ENCODE data around the gene GRAMD2A.
"Not testable (repeated sequence)": the region's sequence is repeated elsewhere in the genome, so short reads cannot be mapped to it uniquely, and the experiment has no call there.

Gene GRAMD2A

GRCh38 chr15:72184165-72184811 is 13.3 kb downstream of the GRAMD2A start:
- DNase-seq (ENCODE audit: low spot score): peak; percentile 87

GRCh38 chr15:72183781-72184164 is 13.8 kb downstream of the GRAMD2A start:
- peak; percentile 48 for DNase-seq (ENCODE audit: low spot score)

DNA sequence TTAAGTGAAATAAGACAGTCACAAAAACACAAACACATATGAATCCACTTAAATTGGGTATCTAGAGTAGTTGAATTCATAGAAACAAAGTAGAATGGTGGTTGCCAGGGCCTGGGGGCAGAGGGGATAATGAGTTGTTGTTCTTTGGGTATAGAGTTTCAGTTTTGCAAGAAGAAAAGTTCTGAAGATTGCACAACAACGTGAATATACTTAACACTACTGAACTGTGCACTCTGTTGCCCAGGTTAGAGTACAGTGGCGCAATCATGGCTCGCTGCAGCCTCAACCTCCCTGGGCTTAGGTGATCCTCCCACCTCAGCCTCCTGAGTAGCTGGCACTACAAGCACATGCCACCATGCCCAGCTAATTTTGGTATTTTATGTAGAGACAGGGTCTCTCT is 14.9 kb downstream of the GRAMD2A start:
- DNase-seq (ENCODE audit: low spot score): peak; percentile 79

- DNase-seq (ENCODE audit: low spot score): no peak
These were observed 15.3 kb downstream of the GRAMD2A start for GRCh38 chr15:72182244-72182643.

- no peak for DNase-seq (ENCODE audit: low spot score)
These were observed 16.7 kb downstream of the GRAMD2A start for GRCh38 chr15:72180761-72181324.

- peak; percentile 71 for DNase-seq (ENCODE audit: low spot score)
These were observed 17.5 kb downstream of the GRAMD2A start for GRCh38 chr15:72179950-72180581.

GRCh38 chr15:72178976-72179585 is 18.5 kb downstream of the GRAMD2A start:
- DNase-seq (ENCODE audit: low spot score): no peak

DNA sequence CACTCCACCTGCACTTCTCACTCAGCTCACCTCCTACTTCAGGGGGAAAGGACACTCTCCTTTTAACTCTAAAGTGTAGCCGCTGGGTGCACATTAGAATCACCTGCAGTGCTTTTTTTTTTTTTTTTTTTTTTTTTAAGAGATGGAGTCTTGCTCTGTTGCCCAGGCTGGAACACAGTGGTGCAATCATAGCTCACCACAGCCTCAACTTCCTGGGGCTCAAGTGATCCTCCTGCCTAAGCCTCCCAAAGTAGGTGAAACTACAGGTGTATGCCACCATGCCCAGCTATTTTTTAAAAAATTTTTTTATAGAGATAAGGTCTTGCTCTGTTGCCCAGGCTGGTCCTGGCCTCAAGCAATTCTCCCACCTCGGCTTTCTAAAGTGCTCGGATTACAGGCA is 20.8 kb downstream of the GRAMD2A start:
- DNase-seq (ENCODE audit: low spot score): no peak

DNA sequence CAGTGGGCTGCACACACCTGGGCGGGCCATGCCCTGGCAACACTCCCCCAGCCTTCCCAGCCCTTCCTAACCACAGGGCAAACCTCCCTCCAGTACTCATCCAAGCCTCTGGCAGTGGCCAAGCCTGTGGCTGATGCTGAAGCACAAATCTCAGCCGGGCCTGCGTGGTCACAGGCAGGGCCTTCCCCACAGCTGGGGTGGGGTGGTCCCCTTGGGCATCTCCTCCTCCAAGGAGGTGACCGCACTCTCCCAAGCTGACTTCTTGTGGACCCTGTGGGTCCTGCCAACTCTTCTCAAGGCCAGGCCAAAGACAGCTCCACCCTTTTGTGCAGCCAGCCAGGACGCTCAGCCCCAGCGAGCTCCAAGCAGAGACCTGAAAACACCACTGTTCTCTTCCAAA is 21.4 kb downstream of the GRAMD2A start:
- no peak for DNase-seq (ENCODE audit: low spot score)

GRCh38 chr15:72175186-72176044 is 22.2 kb downstream of the GRAMD2A start:
- DNase-seq (ENCODE audit: low spot score): no peak

GRCh38 chr15:72174551-72175165 is 22.9 kb downstream of the GRAMD2A start:
- no peak for DNase-seq (ENCODE audit: low spot score)

GRCh38 chr15:72173864-72174550 is 23.6 kb downstream of the GRAMD2A start:
- DNase-seq (ENCODE audit: low spot score): no peak

DNA sequence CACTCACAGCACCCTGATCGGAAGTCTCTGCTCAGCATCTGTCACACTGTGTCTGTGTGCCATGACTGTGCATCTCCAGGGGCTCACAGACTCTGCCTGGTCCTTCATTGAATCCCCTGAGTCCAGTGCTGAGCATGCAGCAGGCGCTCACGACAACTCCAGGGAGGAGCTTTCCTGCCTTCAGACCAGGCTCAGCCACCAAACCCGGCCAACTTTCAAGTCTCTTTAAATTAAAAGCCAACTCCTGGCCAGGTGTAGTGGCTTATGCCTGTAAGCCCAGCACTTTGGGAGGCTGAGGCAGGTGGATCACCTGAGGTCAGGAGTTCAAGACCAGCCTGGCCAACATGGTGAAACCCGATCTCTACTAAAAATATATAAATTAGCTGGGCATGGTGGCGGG is 24.2 kb downstream of the GRAMD2A start:
- no peak for DNase-seq (ENCODE audit: low spot score)

GRCh38 chr15:72172796-72173195 is 24.8 kb downstream of the GRAMD2A start:
- DNase-seq (ENCODE audit: low spot score): no peak

- DNase-seq (ENCODE audit: low spot score): not testable (repeated sequence)
These were observed 25.6 kb downstream of the GRAMD2A start for GRCh38 chr15:72171978-72172377.

GRCh38 chr15:72170691-72171090 is 26.9 kb downstream of the GRAMD2A start:
- no peak for DNase-seq (ENCODE audit: low spot score)

DNA sequence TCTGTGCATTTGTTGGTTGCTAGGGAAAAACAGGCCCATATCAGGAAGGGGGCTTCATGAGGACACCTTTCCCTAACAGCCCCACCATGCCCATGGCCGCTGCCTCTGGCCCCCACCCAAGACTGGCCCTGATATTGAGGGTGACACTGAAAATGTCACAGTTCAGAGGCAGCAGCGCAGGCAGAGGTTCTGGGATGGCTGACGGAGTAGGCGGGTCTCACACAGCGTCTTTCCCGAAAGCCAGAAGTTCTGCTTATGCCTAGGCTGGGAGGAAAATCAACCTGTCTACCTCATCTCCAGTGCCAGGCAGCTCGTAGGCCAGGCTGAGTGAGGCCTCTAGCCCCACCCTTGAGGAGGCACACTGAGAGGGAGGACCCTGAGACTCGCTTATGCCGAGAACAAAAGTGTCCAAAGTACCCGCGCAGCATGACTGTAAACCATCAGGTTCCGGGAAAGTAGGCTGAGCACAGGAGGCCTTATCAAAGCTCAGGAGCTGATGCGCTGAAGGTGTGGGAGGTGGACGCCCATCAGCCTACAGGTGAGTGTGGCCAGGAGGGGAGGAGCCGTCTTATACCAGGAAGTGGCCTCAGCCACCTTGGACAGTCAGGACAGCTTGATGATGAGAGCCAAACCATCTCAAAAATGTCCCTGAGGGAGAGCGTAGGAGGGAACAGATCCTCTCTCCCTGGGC is 27.5 kb downstream of the GRAMD2A start:
- no peak for DNase-seq (ENCODE audit: low spot score)

- no peak for DNase-seq (ENCODE audit: low spot score)
These were observed 28.2 kb downstream of the GRAMD2A start for GRCh38 chr15:72169236-72169920.

- no peak for DNase-seq (ENCODE audit: low spot score)
These were observed 28.8 kb downstream of the GRAMD2A start for GRCh38 chr15:72168808-72169190.

Measured in HuH-7 (cell line).